HTERT RPE-1 (cell line): Measurements from ENCODE around the gene SP5.
"Not testable (repeated sequence)": the region's sequence is repeated elsewhere in the genome, so short reads cannot be mapped to it uniquely, and the experiment has no call there.

Experiments
- in situ Hi-C: fragments of 300-500 bp; cut with MboI; formaldehyde crosslinking; loops from 4 replicates; pipeline ENCODE4 v1.14.3; 2020; ENCODE audit warnings: low sequenced_read_pairs

Gene SP5

DNA sequence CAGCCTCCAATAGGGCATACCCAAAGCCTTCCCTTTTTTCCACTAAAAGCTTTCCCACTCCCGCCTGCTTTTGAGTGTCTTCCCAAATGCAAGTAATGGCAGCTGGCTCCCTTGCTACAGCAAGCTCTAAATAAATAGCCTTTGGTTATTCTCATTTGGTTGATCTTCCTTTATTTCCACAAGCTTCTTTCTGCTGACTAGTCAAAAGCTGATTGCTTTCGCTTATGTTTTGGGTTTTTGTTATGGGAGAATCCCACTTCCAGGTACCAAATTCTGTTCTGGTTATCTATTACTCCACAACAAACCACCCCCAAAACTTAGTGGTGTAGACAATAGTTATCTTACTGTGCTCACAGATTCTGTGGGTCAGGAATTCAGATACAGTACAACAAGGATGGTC, 22.3 kb downstream of the SP5 start:
- in situ Hi-C loops: no loop called here

GRCh38 chr2:170737821-170738220, 22.7 kb downstream of the SP5 start:
- in situ Hi-C loops: no loop called here

DNA sequence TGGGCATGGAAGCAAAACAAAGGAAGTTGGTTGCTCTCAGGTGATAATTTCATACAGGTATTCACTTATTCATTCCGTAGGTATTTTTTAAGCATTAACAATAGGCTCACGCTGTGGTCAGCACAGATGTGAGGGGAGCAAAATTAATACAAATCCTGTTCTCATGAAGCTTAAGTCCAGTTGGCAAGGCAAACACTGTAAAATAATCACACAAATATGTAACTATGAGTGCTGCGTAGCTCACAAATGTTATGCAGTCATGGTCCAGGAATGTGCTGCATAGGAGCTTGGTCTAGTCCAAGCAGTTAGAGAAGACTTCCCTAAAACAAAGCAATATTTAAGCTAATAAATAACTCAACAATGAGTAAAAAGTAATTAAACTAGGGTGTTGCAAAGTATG, 23.9 kb downstream of the SP5 start:
- in situ Hi-C loops: no loop called here

GRCh38 chr2:170739507-170740046, 24.4 kb downstream of the SP5 start:
- in situ Hi-C loops: no loop called here

GRCh38 chr2:170740660-170741059, 25.5 kb downstream of the SP5 start:
- in situ Hi-C loops: no loop called here

DNA sequence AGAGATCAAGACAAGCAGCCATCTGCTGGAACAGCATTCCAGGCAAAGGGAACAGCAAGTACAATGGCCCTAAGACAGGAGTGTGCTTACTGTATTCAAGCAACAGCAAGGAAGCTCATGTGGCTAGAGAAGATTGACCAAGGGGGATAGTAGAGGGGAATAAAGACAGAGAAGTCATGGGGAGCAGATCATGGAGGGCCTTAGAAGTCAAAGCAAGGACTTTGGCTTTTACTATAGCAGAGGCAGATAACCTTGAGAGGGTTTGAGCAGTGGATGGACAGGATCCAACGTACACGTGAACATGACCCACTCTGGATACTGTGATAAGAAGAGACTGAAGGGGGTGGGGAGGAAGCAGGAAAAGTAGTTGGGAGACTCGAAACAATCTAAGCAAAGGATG, 26.9 kb downstream of the SP5 start:
- in situ Hi-C loops: no loop called here

DNA sequence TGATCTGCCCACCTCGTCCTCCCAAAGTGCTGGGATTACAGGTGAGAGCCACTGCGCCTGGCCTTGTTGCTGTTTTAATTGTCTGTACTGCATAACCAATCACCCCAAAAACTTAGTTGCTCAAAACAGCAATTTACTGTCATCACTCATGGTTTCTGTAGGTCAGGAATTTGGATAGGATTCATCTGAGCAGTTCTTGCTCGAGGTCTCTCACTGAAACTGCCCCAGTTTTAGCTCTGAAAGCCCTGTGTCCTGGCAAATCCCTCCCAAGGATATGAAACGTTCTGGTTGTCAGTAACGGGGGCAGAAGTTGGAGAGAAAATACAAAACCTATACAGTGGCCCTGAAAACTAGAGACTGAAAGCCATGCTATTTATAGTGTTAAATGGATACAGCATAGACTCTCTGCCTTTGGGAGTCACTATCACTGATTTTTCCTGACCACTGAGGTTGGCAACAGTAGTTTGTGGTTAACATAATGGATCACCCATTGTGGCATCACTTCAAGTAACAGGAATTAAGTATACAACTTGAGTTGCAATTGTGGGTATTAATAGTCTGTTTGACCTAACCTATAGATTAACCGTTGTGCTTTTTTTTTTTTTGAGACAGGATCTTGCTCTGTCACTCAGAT, 27.9 kb downstream of the SP5 start:
- in situ Hi-C loops: no loop called here

GRCh38 chr2:170743530-170744239, 28.5 kb downstream of the SP5 start:
- in situ Hi-C loops: no loop called here

DNA sequence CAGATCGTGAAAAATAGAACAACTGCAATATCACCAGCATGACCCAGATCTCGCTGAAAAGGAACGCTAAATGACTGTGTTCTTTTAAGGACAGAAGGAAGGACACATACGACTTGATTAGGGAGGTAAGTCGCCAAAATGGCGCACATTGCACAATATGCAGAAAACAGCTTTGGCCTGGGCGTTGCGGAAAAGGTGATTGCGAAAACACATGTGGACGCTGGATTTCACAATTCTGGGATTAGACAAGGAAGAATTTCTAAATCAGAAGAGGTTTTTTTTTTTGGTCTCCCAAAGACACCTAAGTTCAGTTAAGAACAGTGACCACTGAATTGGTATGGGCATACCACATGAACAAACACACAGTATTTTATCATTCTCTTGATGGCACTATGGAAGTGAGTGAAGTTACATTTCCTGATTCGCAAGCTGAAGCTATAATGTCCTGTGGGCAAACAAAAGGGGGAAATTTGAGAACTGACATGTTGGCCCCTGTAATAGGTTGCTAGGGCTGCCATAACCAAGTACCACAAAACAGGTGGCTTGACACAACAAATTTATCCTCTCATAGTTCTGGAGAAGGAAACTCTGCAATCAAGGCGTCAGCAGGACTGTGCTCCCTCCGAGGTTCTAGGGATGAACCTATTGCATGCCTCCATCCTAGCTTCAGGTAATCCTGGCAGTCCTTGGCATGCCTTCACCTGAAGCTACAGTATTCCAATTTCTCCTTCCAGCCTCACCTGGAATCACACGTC, 29.3 kb downstream of the SP5 start:
- in situ Hi-C loops: no loop called here

- in situ Hi-C loops: no loop called here
These were observed 30.2 kb downstream of the SP5 start for GRCh38 chr2:170745305-170745704.

- in situ Hi-C loops: no loop called here
These were observed 32.8 kb downstream of the SP5 start for GRCh38 chr2:170747921-170748320.

DNA sequence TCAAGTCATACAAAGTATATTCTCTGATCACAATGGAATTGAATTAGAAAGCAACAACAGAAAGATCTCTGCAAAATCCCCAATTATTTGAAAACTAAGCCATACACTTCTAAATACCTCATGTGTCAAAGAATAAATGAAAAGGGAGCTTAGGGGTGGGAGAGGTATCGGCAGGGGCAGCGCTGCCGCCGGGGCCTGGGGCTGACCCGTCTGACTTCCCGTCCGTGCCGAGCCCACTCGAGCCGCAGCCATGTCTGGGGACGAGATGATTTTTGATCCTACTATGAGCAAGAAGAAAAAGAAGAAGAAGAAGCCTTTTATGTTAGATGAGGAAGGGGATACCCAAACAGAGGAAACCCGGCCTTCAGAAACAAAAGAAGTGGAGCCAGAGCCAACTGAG, 36.4 kb downstream of the SP5 start:
- in situ Hi-C loops: not testable (repeated sequence)

DNA sequence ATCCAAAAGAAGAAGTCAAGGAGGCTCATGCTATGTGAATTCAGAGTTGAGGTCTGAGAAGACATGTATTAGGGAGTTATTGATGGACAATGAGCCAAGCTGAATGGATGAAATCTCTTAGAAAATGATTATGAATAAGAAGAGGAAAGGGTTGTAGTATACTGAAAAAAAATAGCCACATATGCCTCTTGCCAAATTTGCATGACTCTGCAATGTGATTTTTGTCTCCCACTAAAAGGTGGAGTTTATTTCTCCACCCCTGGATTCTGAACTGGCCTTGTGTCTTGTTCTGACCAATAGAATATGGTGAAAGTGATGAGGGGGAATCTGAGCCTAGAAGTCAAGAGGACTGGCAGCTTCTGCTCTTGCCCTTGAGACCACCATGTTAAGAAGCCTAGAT, 46.4 kb downstream of the SP5 start:
- in situ Hi-C loops: no loop called here

GRCh38 chr2:170762760-170763159, 47.6 kb downstream of the SP5 start:
- in situ Hi-C loops: no loop called here

DNA sequence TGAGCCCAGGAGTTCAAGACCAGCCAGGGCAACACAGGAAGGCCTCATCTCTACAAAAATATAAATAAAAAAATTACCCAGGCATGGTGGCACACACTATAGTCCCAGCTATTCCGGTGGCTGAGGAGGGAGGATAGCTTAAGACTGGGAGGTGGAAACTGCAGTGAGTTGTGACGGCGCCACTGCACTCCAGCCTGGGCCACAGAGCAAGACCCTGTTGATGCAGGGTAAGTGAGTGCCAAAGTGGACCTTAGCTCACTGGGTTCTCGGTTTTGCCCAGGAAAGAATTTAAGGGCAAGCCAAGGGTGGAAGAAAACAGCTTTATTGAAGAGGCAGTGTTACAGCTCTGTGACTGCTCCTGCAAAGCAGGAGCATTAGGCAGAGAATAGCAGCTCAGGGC, 48.1 kb downstream of the SP5 start:
- in situ Hi-C loops: no loop called here

GRCh38 chr2:170764880-170765261, 49.7 kb downstream of the SP5 start:
- in situ Hi-C loops: no loop called here

- in situ Hi-C loops: no loop called here
These were observed 51.6 kb downstream of the SP5 start for GRCh38 chr2:170766693-170767092.
